Superior temporal gyrus (tissue), 1 donor: Measurements from ENCODE around the gene BUB1.
"Not testable (repeated sequence)": the region's sequence is repeated elsewhere in the genome, so short reads cannot be mapped to it uniquely, and the experiment has no call there.

Experiments
- DNase-seq: peaks from one replicate; pipeline ENCODE4 v3.0.0-alpha.2; 2016; ENCODE audit errors: extremely low spot score

The BUB1 gene

GRCh38 chr2:110591973-110592372 lies 85.9 kb downstream of the BUB1 start:
- not testable (repeated sequence) for DNase-seq

- not testable (repeated sequence) for DNase-seq
Observed at GRCh38 chr2:110589677-110590330, 88.1 kb downstream of the BUB1 start.

GRCh38 chr2:110588520-110588919 lies 89.3 kb downstream of the BUB1 start:
- DNase-seq: not testable (repeated sequence)
